Fibroblast of skin of left quadriceps (primary cell): ENCODE results near the gene RNF121.

Source experiments
- DNase-seq, 2 experiments: peaks; one replicate each; pipeline ENCODE4 v3.0.0-alpha.2; 2013; ENCODE audit warnings: low read depth in 2 of 2

Gene RNF121

DNA sequence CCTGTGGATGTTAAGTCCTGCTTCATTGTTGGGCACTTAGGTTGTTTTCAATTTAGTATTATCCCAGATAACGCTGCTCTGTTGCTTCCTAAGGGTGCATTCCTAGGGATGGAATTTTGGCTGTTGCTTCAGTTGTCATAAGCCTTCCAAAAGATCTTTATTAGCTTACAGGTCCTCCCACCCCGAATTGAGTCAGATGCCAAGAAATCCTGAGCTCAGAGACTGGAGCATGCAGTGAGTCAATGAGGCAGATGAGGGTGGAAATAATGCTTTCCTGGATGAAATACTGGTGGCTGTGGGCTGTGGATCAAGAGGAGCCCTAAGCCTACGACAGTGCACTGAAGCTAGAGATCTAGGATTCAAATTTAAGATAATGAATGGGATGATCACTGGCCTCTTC, 59.2 kb downstream of the RNF121 start:
- DNase-seq, result peak; percentile 70 to 76

DNA sequence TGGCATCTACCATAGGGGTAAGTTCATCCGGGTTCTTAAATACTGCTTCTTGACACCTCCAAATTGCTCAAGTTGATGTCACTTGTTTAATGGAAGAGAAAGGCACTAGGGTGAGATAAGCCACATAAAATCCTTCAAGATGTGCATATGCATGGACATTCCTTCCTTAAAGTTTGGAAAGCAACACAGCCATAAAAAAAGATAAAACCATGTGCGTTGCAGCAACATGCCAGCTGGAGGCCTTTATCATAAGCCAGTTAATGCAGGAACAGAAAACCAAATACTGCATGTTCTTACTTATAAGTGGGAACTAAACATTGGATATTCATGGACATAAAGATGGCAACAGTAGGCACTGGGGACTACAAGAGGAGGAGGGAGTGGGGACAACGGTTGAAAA, 61.9 kb downstream of the RNF121 start:
- DNase-seq, result no peak

DNA sequence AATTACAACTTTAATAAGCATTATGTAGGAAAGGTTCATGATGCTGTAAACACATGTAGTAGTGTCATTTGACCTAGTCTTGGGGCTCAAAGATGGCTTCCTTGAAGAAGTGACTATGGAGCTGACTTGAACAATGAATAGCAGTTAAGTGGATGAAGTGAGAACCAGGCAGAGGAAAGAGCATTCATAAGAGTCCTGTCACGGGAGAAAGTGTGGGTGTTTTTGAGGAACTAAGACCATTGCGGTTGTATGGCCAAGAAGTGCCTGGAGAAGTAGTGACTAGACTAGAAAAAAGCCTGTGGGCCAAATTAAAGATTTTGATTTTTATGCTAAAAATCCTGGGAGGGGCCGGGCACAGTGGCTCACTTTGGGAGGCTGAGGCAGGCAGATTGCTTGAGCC, 62.6 kb downstream of the RNF121 start:
- no peak for DNase-seq

DNA sequence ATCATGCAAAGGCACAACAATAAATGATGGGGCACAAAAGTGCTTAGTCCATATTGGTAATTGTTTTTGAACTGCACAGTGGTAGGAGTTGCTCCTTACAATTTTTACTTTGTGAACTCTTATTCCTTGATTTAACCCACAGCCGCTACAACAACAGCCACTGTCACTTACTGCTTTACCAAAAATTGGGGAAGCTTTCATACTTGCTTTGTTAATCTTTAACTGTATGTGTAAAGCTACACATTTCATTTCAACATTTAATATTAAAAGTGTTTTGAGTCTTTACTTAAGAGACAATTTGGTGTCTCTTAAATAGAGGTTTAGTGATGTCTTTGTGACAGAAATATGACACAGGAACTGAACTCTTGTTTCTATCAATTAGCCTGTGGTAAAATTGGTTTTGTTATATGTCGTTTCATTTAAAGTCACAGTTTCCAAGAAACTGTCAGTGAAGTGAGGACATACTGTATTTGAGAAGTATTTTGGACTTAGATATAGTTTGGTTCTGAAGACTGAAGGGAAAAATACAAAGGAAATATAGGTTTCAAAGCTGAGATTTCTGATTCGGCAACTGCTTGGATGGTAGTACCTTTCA, 63.4 kb downstream of the RNF121 start:
- DNase-seq, result no peak

DNA sequence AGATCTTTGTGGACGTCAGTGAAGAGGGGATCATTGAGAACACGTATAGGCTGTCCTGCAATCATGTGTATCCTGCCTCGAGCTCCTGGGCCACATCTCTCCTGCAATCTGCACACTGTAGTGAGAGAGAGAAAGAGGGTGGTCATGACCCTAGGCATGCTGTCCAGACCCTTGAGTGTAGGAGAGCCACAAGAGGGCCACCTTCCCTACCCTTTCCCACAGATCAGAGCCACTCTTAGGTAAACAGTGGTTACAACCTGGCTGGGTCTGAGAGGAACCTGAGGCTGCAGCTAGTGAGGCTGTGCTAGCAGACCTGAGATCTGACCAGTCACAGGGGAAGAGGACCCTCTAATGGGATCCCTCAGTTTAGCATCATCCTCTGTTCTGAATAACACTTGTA, 65.9 kb downstream of the RNF121 start:
- no peak for DNase-seq

DNA sequence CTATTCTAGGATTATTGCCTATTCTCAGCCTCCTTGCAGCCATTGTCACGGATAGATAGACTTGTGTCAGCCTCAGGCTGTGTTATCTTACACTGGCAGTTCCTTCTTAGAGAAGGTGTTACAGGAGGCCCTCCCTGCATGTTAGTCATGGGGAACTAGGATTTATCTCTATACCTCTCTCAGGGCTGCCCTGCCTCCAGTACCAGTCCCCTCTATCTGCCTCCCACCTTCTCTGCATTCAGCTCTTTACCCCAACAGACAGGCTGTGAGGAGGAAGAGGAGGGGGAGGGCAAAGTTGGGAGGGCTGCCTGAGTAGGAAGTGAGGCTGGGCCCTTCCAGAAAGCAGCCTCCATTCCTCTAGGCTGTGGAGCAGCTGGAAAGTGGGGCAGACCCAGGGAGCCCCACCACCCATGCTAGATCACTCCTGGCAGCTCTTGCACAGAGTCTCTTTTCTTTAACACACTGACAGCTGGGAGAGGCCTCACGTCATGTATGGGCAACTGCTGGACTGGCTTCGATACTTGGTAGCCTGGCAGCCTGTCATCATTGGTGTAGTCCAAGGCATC, 67.0 kb downstream of the RNF121 start:
- DNase-seq, result no peak

DNA sequence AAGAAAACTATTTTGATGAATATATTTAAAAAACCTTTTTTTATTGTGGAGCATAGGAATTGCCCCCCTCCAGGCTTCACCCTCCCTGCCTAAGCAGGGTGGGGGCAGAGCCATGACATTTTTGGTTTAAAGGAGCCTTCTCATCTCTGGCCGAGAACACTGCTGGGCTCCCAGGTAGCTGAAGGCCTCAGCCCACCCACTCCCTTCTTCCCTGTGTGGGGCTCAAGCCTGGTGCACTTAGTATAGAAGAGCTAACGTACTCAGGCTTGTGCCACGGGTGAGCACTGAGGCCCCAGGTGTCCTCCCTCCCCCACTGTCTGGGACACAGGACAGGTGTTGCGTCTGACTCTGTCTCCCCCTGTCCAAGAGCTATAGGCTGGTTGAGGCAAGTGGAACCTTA, 67.7 kb downstream of the RNF121 start:
- no peak for DNase-seq

DNA sequence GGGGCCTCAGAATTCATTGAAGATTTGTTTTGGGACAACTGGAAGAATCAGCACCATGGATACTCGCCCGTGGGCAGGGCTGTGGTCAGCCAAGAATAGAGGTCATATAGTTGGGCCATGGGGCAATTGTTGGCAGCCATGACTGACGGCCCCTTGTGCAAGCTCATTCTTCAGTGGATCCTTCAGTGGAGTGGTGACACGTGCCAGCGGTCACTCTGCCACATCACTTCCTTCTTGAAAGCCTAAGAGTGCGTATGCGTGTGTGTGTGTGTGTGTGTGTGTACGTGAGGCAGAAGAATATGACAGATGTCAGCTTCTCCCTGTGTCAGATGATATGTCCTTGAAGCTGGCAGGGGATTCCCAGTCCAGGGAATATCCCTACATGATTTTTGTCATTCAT, 68.1 kb downstream of the RNF121 start:
- no peak for DNase-seq

DNA sequence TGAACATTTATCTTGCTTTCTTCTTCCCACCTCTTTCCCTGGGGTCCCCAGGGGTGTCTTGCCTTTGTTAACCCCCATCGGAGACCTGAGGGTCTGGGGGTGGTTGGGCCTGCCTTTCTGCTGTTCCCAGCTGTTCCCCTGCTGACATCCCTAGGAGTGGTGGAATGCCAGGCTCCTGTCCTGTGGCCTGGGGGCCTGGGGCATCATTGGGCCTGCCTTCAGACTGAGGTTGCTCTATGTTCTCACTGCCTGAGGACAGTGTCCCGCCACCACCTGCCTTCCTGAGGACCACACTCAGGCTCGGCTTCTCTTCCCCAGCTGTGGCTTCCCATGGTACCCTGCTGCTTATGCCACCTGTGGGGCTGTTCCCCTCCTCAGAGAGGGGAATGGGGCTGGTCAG, 68.7 kb downstream of the RNF121 start:
- no peak for DNase-seq

DNA sequence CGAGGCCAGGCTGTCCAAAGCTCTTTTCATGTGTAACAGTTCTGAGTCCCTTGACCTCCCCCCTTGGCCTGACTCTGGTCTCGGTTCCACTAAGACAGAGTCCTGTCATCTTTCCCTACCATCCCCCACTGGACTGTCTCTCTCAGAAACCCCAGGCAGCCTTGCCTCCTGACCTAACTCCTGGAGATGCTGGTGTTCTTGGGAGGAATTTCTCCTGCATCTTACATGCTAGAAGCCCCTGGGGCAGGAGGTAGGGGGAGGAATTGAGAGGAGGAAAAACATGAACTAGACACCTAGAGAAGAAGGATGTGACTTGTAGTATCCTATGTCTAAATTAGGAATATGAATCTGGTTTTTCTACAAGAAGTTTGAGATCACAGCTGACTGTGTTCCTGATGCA, 69.2 kb downstream of the RNF121 start:
- DNase-seq, result no peak

DNA sequence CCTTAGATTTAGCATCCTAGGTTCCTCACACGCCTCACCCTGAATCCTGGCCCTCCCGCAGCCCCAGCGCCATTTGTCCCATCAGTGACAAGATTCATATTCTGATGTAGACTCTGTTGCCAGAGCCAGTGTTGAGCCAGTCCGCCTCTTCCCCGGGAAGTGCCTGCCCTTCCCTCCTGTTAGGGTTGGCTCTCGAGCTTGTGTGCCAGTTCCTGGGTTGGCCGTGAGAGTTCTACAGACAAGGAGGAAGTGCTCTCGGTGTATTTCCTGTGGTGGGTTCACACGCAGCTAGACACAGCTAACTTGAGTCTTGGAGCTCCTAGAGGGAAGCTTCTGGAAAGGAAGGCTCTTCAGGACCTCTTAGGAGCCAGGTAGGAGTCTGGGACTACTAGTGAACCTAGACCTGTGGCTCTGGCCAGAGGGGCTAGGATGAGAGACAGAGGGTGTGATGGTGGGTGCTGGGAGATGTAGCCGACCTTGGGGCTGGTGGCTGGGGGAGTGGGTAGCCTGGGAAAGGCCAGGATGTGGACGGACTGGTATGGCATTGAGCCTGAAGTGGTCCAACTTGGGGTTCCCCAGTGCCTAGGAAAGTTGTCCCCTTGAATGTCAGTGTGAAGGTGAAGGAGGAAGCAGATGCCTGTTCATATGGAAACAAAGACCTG, 69.9 kb downstream of the RNF121 start, which contains the start of gene IL18BP:
IL18BP (plus strand) TSS at position 261 of the 662 bp plus-strand sequence. CDS start 1,076 bp downstream, outside the sequence.
- DNase-seq, result no peak

DNA sequence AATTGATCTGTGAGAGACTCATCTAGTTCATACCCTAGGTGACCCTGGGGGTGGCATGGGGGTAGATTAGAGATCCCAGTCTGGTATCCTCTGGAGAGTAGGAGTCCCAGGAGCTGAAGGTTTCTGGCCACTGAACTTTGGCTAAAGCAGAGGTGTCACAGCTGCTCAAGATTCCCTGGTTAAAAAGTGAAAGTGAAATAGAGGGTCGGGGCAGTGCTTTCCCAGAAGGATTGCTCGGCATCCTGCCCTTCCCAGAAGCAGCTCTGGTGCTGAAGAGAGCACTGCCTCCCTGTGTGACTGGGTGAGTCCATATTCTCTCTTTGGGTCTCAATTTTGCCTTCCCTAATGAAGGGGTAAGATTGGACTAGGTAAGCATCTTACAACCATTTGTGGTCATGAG, 70.5 kb downstream of the RNF121 start:
- DNase-seq, result no peak

DNA sequence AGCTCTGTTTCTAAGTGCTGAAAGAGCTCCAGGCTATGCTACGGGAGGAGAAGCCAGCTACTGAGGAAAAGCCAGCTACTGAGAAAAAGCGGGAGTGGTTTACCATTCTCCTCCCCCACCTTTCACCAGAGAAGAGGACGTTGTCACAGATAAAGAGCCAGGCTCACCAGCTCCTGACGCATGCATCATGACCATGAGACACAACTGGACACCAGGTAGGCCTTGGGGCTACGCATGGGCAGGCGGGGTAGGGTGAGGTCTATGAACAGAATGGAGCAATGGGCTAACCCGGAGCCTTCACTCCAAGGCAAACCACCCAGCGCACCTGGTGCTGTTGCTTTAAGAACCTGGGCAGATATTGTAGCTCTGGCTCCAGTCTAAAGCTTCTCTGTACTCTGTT, 71.0 kb downstream of the RNF121 start:
- no peak for DNase-seq

DNA sequence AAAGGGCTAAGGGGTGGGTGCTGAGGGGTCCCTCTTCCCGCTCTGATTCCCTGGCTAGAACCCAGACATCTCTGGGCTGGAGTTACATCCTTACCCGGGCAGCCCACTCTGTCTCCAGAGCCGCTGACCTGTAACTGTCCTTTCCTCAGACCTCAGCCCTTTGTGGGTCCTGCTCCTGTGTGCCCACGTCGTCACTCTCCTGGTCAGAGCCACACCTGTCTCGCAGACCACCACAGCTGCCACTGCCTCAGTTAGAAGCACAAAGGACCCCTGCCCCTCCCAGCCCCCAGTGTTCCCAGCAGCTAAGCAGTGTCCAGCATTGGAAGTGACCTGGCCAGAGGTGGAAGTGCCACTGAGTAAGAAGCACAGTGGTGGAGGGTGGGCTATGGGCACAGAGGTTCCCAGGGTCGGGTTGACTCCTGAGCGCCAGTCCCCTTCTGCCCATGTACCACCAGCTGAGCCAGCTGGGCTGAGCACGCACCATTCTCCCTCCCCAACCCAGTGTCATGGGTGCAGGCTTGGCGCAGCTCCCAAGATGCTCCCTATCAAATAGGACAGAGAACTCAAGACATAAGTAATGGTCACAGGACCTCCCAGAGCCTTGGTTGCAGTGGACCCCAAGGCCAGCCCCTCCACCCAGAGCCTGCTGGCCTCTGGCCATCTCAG, 71.5 kb downstream of the RNF121 start:
- no peak for DNase-seq

DNA sequence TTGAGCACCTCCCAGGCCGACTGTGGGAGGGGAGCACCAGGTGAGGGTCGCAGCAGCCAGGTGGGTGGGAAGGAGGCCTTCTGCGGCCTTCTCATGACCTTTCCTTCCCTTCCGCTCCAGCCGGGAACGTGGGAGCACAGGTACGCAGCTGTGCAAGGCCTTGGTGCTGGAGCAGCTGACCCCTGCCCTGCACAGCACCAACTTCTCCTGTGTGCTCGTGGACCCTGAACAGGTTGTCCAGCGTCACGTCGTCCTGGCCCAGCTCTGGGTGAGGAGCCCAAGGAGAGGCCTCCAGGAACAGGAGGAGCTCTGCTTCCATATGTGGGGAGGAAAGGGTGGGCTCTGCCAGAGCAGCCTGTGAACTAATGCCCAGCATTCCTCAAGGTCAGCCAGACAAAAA, 72.4 kb downstream of the RNF121 start:
- no peak for DNase-seq

DNA sequence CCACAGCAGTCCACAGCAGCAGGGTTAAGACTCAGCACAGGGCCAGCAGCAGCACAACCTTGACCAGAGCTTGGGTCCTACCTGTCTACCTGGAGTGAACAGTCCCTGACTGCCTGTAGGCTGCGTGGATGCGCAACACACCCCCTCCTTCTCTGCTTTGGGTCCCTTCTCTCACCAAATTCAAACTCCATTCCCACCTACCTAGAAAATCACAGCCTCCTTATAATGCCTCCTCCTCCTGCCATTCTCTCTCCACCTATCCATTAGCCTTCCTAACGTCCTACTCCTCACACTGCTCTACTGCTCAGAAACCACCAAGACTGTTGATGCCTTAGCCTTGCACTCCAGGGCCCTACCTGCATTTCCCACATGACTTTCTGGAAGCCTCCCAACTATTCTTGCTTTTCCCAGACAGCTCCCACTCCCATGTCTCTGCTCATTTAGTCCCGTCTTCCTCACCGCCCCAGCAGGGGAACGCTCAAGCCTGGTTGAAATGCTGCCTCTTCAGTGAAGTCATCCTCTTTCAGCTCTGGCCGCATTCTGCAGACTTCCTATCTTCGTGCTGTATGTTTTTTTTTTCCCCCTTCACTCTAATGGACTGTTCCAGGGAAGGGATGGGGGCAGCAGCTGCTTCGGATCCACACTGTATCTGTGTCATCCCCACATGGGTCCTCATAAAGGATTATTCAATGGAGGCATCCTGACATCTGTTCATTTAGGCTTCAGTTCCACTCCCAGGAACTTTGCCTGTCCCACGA, 73.2 kb downstream of the RNF121 start:
- no peak for DNase-seq

DNA sequence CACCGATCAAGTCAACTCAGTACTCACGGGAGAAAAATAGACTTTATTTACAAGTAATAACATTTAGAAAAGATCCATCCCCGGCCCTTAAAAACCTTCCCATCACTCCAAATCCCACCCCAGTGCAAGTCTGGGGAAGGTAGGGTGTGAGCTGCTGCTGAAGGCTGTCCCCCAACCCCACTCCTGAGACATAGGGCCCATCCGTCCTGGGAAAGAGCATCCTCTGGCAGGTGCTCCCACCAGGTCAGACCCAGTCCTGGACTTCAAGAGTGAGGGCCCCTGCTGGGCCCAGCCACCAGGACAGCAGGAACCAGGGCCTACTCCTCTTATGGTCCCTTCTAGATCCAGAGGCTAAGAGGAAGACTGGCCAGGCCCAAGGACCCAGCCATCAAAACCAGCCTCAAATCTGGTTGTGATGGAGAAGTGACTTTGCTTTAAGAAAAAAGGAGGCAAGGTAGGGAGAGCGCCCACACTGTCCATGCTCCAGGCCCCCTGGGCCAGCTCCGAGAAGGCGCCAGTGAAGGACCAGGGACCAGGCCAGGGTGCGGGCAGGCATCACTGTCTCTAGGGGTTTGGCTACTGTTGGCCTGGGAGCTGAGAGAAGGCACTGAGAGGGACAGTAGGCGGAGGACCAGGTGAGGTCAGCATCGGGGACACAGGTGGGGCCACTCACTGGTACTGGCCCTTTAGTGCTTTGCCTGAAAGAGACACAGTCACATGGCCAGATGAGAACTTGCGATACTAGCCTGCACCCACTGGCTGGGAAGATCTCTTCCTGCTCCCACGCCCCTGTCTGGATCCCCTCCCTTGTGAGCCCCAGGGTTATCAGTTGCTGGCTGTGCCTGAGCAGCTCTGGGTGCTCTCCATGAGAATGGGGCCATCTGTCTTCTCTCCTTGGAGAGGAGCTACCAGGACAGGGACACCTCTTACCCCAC, 74.3 kb downstream of the RNF121 start:
- DNase-seq, result no peak

DNA sequence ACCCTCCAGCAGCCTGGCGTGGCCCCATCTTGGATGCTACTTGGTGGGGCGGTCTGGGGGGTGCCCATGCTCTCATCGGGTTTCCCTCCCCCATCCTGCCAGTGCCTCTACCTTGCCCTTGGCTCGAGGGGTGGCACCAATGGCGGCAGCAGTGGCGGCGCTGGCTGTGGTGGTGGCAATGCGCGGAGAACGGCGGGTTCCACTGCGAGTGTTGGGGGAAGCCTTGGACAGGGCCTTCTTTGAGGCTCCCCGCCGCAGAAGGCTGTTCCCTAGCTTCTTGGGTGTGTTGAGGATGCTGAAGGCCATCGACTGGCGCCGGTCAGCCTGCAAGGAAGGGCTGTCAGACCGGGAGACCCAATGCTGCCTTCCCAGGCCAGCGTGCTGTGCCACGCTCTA, 74.9 kb downstream of the RNF121 start:
- DNase-seq, result no peak

DNA sequence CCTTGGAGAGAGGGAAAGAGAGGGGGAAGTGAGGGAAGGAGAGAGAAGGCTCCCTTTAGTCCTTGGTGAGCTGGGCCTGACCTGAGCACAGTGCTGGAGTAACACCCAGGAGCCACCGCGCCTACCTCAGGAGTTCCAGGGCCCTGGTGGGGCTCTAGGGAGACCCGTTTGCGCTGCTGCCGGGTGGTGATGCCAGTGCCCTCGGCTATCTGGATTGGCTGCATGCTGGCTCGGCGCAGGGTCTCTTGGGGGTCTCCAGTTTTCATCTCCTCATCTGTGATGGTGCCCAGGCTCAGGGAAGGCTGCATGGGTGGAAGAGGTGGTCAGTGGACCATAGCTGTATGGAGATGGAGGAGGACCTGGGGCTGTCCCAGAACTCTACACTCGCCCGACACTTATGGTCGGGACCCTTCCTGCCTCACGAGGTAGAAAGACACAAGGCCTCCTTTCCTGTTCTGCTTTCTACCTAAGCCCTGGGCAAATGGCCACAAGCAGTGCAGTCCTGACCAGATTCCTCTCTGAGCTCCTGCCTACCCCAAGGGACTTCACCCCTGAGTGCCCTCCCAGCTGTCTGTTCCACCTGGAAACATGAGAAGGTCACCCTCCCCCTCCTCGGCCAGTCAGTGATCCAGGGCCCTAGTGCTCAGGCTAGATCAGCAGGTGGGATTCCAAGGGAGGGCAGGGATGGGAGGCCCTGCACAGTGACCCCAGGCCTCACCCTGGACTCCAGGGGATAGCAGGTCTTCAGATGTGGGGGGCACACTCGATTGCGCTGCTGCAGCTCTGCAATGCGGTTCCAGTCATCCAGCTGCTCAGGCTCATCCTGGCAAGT, 75.9 kb downstream of the RNF121 start:
- DNase-seq, result no peak
